ENCODE results near the gene RGS3.

RGS3 gene

DNA sequence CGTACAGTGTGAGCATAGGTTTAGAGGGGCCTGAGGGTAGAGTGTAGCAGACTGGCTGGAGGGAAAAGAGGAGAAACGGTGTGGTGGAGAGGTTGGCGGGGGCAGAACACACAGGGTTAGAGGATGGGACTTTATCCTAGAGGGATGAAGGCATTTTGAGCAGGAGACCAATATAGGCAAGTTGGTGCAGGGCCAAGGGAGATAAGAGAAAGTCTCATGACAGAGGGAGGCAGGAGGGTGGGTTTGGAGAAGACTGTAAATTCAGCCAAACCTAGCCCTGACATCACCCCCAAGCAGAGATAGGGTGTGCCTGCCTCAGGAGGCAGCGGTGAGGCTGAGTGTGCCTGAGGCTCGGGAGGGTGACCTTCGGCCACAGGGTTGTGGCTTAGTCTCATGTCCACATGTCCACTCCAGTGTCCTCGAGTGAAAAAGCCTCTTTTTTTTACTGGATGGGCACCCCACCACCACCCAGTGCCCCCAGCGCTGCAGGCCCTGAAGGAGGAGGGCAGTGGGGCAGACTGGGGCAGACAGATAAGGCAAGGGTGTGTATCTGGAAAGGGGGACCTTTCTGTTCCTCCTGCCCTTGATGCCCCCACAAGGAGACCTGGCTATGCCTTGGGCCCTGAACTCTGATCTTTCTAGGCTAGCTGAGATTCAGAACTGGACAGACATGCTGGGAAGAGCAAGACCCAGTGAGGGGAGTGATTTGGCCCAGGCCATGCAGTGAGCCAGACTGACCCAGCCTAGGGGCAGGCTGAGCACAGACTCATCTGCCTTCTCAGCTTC lies 108.7 kb downstream of the RGS3 start:
- DNase-seq (ENCODE audit: low read depth) = no peak

DNA sequence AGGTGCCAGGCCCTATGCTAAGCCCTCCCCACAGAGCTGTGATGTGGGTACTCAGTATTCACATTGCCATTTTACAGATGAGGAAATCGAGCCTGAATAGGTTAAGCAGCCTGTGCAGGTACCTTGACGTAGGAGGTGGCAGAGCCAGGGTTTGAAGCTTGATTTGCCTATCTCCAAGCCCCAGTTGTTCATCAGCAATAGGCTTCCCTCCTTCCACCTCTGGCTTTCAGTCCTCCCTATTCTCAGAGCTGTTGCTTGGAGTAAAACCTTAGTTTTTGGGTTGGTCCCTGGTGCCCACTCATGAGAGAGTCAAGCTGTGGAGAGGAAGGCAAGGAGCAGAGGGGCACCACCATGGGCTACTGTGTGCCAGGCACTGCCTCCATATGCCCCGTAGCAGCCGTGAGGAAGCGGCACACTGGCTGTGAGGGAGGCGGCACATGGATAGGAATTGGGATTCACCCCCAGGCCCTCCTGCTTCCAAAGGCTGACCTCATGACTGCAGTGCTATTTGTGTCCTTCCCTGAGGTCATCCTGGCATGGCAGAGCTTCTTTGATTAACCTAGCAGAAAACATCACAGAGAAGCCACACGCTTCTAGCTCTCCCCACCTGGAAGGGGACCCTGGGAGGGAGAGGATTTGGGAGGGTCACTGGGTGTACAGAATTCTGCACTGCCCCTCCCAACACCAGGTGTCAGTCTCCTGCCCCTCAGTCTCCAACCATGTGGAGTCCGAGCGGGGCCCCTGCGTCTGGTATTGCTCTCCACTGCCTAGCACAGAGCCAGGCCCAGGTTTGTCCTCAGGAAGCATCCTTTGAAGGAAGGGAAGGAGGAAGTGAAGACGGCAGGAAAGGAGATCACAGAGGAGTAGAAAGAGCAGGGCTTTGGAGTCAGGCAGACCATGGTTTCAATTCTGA lies 109.8 kb downstream of the RGS3 start:
- no peak for DNase-seq (ENCODE audit: low read depth)

DNA sequence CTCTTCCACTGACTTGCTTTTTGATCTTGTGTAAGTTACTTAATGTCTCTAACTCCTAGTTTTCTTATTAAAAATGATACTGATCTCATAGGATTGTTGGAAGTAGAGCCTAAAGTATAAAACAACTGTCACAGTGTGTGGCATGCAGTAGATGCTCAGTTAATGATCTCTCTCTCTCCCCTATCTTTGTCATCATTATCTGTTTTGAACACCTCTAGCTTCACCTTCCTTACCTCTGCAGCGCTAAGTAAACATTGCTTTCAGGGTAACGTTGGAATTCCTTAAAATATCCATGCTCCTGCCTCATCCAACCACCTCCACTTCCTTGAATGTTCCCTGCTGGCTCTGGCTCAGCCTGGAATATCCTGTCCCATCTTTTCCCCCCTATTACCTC lies 110.4 kb downstream of the RGS3 start:
- DNase-seq (ENCODE audit: low read depth) = no peak

- no peak for DNase-seq (ENCODE audit: low read depth)
These were observed 111.1 kb downstream of the RGS3 start for GRCh38 chr9:113574441-113575262.

DNA sequence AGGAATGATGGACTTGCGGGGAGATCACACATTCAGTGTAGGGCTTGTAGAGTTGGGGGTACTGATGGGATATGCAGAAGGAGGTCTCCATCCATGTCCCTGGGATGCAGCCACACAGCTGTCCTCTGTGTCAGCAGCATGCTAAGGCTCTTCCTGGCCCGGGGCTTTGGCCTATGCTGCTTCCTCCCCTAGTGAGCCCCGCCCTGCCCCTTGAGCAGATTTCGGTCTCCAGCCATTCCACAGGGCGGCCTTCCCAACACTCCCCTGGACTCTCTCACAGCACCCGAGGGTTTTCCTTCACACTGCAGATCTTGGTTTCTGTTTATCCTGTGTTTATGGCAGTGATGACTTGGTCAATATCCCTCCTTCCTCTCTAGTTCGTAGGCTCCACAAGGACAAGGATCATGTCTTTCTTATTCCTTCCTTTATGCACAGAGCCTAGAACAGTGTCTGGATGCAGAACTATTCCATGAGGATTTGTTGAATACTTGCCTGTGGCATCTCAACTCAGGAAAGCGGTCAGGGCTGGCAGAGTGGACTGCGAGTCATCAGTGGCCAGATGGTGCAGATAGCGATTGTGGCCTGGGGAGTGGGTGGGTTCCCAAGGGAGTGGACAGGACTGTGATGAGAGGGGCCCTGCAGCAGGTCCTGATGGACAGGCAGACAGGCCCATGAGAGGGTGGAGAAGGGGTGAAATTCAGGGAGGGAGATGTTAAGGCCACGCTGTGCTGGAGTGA lies 114.2 kb downstream of the RGS3 start:
- no peak for DNase-seq (ENCODE audit: low read depth)

GRCh38 chr9:113578279-113578865 lies 114.8 kb downstream of the RGS3 start:
- DNase-seq (ENCODE audit: low read depth) = no peak

- DNase-seq (ENCODE audit: low read depth) = no peak
These were observed 115.4 kb downstream of the RGS3 start for GRCh38 chr9:113578882-113579282.

- no peak for DNase-seq (ENCODE audit: low read depth)
These were observed 115.9 kb downstream of the RGS3 start for GRCh38 chr9:113579283-113580040.

GRCh38 chr9:113580041-113580953 lies 116.8 kb downstream of the RGS3 start:
- DNase-seq (ENCODE audit: low read depth) = no peak

DNA sequence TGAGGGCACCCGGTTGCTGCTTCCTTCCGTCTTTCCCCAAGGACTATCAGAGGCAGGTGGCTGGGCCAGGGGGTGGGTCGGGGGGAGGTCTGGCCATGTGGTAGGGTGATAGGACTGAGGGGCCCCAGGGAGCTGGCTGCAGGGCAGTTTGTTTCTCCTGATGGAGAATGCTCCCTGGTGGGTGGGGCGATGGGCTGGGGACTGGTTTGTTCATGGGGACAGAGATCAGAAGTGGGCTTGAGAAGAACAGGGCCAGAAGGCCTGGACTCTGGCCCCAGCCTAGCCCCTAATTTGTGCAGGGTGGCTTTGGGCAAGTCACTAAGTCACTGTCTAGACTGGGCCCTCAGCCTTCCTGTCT lies 117.4 kb downstream of the RGS3 start:
- DNase-seq (ENCODE audit: low read depth) = no peak

GRCh38 chr9:113581865-113582697 lies 118.6 kb downstream of the RGS3 start:
- DNase-seq (ENCODE audit: low read depth) = no peak

GRCh38 chr9:113582698-113583200 lies 119.2 kb downstream of the RGS3 start:
- no peak for DNase-seq (ENCODE audit: low read depth)

DNA sequence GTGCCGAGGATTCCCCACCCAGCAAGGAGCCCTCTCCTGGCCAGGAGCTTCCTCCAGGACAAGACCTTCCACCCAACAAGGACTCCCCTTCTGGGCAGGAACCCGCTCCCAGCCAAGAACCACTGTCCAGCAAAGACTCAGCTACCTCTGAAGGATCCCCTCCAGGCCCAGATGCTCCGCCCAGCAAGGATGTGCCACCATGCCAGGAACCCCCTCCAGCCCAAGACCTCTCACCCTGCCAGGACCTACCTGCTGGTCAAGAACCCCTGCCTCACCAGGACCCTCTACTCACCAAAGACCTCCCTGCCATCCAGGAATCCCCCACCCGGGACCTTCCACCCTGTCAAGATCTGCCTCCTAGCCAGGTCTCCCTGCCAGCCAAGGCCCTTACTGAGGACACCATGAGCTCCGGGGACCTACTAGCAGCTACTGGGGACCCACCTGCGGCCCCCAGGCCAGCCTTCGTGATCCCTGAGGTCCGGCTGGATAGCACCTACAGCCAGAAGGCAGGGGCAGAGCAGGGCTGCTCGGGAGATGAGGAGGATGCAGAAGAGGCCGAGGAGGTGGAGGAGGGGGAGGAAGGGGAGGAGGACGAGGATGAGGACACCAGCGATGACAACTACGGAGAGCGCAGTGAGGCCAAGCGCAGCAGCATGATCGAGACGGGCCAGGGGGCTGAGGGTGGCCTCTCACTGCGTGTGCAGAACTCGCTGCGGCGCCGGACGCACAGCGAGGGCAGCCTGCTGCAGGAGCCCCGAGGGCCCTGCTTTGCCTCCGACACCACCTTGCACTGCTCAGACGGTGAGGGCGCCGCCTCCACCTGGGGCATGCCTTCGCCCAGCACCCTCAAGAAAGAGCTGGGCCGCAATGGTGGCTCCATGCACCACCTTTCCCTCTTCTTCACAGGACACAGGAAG lies 120.2 kb downstream of the RGS3 start:
- DNase-seq (ENCODE audit: low read depth) = no peak

- no peak for DNase-seq (ENCODE audit: low read depth)
These were observed 121.0 kb downstream of the RGS3 start for GRCh38 chr9:113584428-113585084.

DNA sequence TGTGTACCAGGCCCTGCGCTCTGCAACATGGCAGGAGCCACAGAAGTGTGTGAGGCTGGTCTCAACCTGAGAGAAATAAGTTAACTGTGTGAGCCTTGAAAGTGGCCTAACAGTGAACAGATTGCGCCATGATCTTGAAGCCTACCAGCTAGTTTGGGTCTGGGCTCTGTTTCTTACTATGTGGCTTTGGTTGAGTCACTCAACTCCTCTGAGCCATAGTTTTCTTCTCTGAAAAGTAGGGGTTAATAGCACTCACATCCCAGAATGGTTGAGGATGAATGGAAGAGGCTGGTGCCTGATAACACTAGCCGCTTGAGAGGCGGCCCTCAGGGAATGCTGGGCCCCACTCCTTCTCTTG lies 121.5 kb downstream of the RGS3 start:
- DNase-seq (ENCODE audit: low read depth) = no peak

GRCh38 chr9:113585555-113585954 lies 122.0 kb downstream of the RGS3 start:
- no peak for DNase-seq (ENCODE audit: low read depth)
